Activated CD8-positive, alpha-beta T cell treated with anti-CD3 and anti-CD28 coated beads for 36 hours (primary cell): ENCODE data around the gene EPHB1. TPM values are rescaled to one million over a fixed set of nuclear protein-coding genes. Genes with fewer than 3 reads are reported as not detected.

ENCODE experiments used
- ATAC-seq: fragments of 200-7000 bp; cut with Tn5 transposase; one replicate; pipeline ENCODE4 v1.10.0; 2021; ENCODE audit warnings: mild to moderate bottlenecking, moderate library complexity
- CTCF ChIA-PET: fragments of 350-600 bp; sonication (Branson Sonifier 250); formaldehyde crosslinking; loops from one replicate; lab custom pipeline; 2021; ENCODE audit warnings: antibody characterized with exemption; lab: Charles Lee
- POLR2A ChIA-PET: fragments of 350-600 bp; sonication (Branson Sonifier 250); formaldehyde crosslinking; loops from one replicate; lab custom pipeline; 2021; ENCODE audit warnings: antibody characterized with exemption; lab: Charles Lee
- DNase-seq: peaks from one replicate; pipeline ENCODE4 v3.0.0-alpha.2; 2020
- H3K27ac Mint-ChIP-seq: one replicate; pipeline ENCODE4 v1.8.0; 2021; ENCODE audit warnings: mild to moderate bottlenecking, mixed read lengths
- H3K27me3 Mint-ChIP-seq: one replicate; pipeline ENCODE4 v1.8.0; 2021; ENCODE audit warnings: mixed read lengths
- H3K36me3 Mint-ChIP-seq: one replicate; pipeline ENCODE4 v1.8.0; 2021; ENCODE audit warnings: low read depth, mixed read lengths
- H3K4me1 Mint-ChIP-seq: one replicate; pipeline ENCODE4 v1.8.0; 2021; ENCODE audit warnings: low read depth, mixed read lengths
- H3K4me3 Mint-ChIP-seq: one replicate; pipeline ENCODE4 v1.8.0; 2021; ENCODE audit warnings: mild to moderate bottlenecking, moderate library complexity, mixed read lengths
- H3K9me3 Mint-ChIP-seq: one replicate; pipeline ENCODE4 v1.8.0; 2021; ENCODE audit warnings: mixed read lengths
- intact Hi-C: fragments of 100-400 bp; cut with micrococcal nuclease; formaldehyde crosslinking; loops from one replicate; pipeline ENCODE4 v1.10.0; 2022
- total RNA-seq, 2 experiments: library from RNA; stranded (reverse); gene quantifications; one replicate each; pipeline ENCODE4 v1.2.3, GENCODE V29; 2021
- TF ChIP-seq, protein P1 (sequence below): fragments of 200-600 bp; IDR thresholded peaks from one replicate; pipeline ENCODE4 v1.8.0; 2022; ENCODE audit warnings: antibody characterized with exemption, mild to moderate bottlenecking

EPHB1 gene
- under 1 TPM in 1 of 2 experiments, not detected in 1; 0.78 TPM for total RNA-seq

DNA sequence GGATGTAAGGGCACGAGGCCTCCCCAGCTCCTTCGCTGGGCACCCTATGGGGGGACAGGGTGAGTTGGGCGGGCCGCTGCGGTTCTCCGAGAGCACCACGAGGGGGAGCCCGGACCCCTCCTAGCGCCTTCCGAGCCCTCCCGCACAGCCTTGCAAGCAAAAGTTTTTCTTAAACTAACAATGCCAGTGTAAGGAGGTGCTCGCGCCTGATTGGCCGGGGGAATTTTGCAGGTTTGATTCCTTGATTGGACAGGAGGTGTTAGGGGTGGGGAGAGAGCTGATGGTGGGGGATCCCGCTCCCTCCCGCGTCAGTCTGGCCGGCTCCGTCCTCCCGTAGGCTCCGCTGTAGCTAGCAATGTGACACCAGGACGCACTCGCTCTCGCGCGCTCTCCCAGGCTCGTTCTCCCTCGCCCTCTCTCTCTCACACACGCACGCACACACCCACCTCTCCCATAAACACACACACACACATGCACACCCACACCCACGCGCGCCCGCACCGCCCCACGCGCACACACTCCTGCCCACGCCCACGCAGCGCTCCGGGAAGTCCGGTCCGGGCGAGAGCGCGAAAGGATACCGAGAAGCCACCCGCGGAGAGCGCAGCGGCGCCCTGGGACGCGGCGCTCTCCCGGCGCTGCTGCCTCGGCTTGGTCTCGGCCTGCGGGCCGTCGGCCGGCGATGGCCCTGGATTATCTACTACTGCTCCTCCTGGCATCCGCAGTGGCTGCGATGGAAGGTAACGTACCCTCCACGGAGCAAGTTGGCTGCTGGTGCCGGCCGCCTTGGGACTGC lies at the start of gene EPHB1:
Gene EPHB1 (plus strand): TSS at position 311 of the 796 bp plus-strand sequence.
- Mint-ChIP-seq H3K9me3 (no peaks in the 10 kb centered on the region), H3K4me1 (peaks cover 5% of the 10 kb centered on the region), H3K4me3 (peak within 1 kb of the TSS; percentile 72), H3K27me3 (peaks cover 46% of the 10 kb centered on the region), H3K36me3 (no peaks in the 10 kb centered on the region), H3K27ac (no peak within 1 kb of the TSS)
- DNase-seq: peak; percentile 83
- peak; percentile 98 for ATAC-seq
- intact Hi-C loops: loop anchor here (10.0 kb wide), 1 partner anchor 1100 kb away; no protein-coding TSS in a partner anchor
- POLR2A ChIA-PET: no interaction called here
- CTCF ChIA-PET: interaction anchor here (0.7 to 1.8 kb wide), 17 partner anchors 9 to 1249 kb away, joined by 3 to 12 read pairs (median 4); no protein-coding TSS in a partner anchor
- TF ChIP-seq, protein P1, sequence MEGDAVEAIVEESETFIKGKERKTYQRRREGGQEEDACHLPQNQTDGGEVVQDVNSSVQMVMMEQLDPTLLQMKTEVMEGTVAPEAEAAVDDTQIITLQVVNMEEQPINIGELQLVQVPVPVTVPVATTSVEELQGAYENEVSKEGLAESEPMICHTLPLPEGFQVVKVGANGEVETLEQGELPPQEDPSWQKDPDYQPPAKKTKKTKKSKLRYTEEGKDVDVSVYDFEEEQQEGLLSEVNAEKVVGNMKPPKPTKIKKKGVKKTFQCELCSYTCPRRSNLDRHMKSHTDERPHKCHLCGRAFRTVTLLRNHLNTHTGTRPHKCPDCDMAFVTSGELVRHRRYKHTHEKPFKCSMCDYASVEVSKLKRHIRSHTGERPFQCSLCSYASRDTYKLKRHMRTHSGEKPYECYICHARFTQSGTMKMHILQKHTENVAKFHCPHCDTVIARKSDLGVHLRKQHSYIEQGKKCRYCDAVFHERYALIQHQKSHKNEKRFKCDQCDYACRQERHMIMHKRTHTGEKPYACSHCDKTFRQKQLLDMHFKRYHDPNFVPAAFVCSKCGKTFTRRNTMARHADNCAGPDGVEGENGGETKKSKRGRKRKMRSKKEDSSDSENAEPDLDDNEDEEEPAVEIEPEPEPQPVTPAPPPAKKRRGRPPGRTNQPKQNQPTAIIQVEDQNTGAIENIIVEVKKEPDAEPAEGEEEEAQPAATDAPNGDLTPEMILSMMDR: peak; percentile 83

DNA sequence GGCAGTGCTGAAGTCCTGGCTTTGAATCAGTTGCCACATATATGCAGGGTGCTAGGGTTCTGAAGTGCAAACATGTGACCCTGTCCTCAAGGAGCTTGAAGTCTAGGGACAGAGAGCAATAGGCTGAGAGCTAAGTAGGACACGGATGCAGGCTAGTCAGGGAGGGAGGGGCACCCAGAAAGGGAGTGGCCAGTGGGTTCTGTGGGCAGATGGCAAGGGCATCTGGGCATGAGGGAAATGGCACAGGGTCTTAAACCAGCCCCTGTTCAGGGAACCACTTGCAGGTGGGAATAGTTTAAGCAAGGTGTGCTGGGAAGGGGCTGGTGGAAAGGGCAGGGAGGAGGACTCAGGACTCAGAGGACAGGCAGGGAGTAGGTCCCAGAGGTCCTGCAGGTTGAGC lies 46.4 kb upstream of the EPHB1 start:
- Mint-ChIP-seq H3K4me3 (no peak overlapping the region), H3K9me3 (peaks cover 2% of the 10 kb centered on the region), H3K4me1 (no peaks in the 10 kb centered on the region), H3K27ac (no peak overlapping the region), H3K27me3 (peaks cover 2% of the 10 kb centered on the region), H3K36me3 (no peaks in the 10 kb centered on the region)
- TF ChIP-seq, protein P1: no peak
- ChIA-PET CTCF (no interaction called here), POLR2A (no interaction called here)
- DNase-seq (no peak), ATAC-seq (no peak)
- intact Hi-C loops: no loop called here

DNA sequence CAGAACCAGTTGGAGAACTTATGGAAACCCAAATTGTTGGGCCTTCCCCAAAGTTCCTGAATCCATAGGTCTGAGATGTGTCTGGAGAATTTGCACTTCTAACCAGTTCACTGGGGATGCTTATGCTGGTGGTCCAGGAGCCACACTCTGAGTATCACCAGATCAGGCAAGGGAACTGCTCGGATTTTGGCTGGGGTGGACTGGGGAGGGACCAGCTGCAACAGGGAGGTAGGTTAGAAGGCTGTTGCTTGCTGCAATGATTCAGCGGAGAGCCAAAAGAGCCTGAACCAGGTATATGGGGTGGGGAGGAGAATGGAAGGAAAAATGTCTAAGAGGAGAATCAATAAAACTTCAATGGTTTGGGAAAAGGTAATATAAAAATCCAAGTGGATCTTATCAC lies 45.9 kb upstream of the EPHB1 start:
- Mint-ChIP-seq H3K36me3 (no peaks in the 10 kb centered on the region), H3K9me3 (peaks cover 2% of the 10 kb centered on the region), H3K4me3 (no peak overlapping the region), H3K27ac (no peak overlapping the region), H3K4me1 (no peaks in the 10 kb centered on the region), H3K27me3 (peaks cover 2% of the 10 kb centered on the region)
- ChIA-PET POLR2A (no interaction called here), CTCF (no interaction called here)
- TF ChIP-seq, protein P1: no peak
- ATAC-seq: no peak
- intact Hi-C loops: no loop called here
- DNase-seq: no peak

DNA sequence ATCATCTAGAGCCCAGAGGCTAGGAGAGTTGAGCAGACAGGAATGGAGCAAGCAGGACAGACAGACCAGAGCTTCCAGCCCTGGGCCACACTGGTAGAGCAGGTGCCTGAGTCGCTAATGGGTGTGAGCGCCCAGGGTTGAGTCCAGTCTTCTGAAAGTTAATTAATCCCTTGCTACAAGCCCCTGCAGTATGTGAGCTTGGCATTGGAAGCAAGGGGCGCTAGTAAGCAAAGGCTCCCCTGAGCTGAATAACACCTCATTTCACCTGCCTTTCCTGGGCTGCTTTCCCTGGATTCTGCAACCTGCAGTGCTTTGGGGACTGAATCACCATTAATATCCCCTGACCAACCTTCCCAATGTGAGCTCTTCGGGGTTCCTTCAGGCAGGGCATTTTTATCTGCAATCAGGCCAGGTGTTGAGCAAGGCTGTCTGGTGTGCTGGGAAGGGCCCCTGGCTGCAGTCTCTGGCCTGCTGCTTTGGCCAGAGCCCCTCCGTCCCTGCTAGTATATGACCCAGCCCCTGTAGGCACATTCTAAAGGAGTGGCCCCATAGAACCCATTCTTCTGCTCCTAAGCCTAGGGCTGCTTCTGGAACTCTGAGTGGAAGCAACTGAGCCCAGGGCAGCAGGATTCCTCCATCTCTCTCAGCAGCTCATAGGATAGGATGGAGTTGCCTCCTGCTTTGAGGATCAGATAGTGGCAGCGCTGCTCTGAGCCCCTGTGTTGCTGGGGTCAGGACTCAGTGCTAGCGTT lies 45.1 kb upstream of the EPHB1 start:
- no peak for ATAC-seq
- no peaks in the 10 kb centered on the region for H3K36me3 Mint-ChIP-seq
- DNase-seq: no peak
- ChIA-PET POLR2A (no interaction called here), CTCF (no interaction called here)
- H3K27me3 Mint-ChIP-seq: peaks cover 2% of the 10 kb centered on the region
- H3K9me3 Mint-ChIP-seq: peaks cover 2% of the 10 kb centered on the region
- intact Hi-C loops: loop anchor here (5.0 kb wide), 1 partner anchor 148 kb away; no protein-coding TSS in a partner anchor
- TF ChIP-seq, protein P1: no peak
- H3K4me3 Mint-ChIP-seq: no peak overlapping the region
- no peaks in the 10 kb centered on the region for H3K4me1 Mint-ChIP-seq
- no peak overlapping the region for H3K27ac Mint-ChIP-seq
